SKM-1 treated with dmso at 0.1 percent for 144 hours (cell line): ENCODE measurements around the gene ZNF891.
A peak's percentile ranks its signal among the peaks of the same experiment; 100 is the strongest.

Experiments used
- DNase-seq: peaks from one replicate; lab custom pipeline; 2025; ENCODE audit not compliant: unreplicated experiment; lab: John Stamatoyannopoulos, UW

Gene ZNF891

DNA sequence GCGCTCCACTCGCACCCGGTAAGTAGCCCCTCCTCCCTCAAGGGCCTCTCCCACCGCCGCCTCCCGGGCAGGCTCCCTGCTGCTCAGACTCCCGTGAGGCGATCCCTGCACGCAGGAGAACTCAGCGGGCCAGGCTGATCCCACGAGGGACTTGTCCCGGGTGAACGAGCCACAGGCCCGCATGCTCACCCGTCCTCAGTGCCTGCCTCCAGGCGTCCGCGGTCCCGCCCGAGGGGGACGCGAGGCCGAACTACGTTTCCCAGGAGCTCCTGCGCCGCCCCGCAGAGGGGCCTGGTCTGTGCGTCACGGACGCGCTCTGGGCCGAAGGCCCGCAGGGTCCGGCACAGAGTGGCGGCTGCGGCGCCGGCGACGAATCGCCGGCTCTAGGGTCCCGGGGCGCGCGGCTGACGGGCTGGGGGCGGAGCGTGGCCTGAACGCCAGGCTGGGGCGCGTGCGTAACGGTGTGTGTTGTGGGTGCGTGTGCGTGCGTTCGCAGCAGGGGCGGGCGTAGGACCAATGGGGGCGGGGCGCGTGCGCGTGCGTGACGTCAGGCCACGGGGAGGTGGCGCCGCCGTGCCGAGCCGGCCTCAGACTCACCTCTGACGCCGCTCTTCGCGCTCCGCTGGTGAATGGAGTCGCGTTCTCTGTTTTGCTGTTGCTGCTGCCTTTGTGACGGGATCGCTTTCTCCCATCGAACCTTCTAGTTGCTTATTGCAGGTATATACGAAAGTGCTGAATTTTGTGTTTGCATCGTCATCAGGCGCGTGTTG lies at the start of gene ZNF891, which contains the start of gene ZNF10:
TSS of gene ZNF891 (minus strand) at position 237 of the 770 bp plus-strand sequence. CDS start 8,356 bp downstream, outside the sequence.
TSS of gene ZNF10 (plus strand) at position 590 of the 770 bp plus-strand sequence. CDS start 13,866 bp downstream, outside the sequence.
- peak; percentile 57 for DNase-seq

GRCh38 chr12:133174901-133175300 lies 44.8 kb upstream of the ZNF891 start:
- DNase-seq: no peak

GRCh38 chr12:133172491-133172890 lies 42.4 kb upstream of the ZNF891 start:
- no peak for DNase-seq

DNA sequence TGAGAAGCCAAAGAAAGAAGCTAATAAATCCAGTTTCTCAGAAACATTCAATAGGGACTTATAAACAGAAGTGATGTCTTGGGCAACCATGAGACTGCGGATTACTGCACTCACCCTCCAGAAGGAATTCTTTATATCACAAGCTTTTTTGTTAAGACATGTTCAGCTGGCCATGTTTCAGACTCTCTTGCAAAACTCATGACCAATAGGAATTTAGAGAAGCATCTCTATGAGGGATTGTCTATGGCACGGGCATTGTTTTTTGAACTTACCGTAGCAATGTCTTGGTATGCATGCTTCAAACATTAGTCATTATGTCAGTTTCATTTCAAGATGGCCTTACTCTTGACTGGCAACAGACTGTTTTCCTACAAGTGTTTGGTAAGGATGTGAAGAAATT lies 35.7 kb upstream of the ZNF891 start:
- DNase-seq: no peak

DNA sequence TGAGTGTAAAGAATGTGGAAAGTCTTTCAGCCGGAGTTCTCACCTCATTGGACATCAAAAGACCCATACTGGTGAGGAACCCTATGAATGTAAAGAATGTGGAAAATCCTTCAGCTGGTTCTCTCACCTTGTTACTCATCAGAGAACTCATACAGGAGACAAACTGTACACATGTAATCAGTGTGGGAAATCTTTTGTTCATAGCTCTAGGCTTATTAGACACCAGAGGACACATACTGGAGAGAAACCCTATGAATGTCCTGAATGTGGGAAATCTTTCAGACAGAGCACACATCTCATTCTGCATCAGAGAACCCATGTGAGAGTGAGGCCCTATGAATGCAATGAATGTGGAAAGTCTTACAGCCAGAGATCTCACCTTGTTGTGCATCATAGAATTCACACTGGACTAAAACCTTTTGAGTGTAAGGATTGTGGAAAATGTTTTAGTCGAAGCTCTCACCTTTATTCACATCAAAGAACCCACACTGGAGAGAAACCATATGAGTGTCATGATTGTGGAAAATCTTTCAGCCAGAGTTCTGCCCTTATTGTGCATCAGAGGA lies 26.1 kb upstream of the ZNF891 start:
- no peak for DNase-seq

DNA sequence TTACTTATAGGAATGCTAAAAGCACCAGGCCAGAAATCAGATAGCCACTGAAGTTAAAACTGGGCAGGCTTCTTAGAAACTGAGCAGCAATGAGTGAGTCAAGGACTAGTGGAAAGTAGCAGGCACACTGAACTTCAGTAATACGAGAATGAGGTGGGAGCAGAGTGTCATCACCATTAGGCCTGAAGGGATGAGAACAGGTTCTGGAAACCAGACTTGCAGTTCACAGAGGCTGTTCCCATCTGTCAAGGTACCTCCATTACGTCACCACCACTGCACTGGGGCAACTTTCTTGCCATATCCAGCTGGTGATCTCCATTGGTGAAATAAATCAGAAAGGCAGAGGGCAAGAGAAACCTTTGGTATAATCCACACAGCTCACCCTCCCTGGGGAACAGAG lies 15.9 kb upstream of the ZNF891 start:
- no peak for DNase-seq

DNA sequence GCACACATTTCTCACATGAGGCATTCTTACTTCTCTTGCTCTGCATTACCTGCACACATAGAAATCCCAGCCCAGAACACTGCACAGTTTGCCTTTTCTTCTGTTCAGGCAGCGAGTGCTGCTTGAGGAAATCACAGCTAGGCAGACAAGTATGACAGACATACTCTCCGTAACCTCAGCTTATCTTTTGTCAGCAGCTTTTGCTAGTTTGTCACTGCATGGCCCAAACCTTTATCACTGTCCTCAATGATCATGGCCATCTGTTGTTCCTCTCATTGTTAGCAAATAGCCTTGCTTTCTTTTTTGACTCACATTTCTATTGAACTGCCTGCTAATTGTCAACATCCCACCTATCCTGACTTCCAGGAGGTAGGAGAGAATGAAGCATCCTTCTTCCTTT lies 5.7 kb upstream of the ZNF891 start:
- DNase-seq: no peak

DNA sequence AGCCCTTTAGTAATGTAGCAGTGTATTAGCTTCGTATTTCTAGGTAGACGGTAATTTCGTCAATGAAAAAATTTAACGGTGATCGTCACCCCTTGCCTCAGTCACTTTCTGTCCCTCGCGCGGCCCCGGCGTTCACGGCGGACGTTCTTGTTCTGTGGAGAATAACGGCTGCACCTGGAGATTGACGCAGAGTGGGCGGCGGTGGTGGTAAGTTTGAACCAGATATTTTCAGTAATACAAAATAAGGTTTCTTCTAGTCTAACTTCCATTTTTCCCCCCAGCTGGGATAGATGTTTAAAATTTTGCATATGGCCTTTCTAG lies 694 bp upstream of the ZNF891 start:
- no peak for DNase-seq

GRCh38 chr12:133129368-133130037 lies 571 bp downstream of the ZNF891 start:
- DNase-seq: no peak

DNA sequence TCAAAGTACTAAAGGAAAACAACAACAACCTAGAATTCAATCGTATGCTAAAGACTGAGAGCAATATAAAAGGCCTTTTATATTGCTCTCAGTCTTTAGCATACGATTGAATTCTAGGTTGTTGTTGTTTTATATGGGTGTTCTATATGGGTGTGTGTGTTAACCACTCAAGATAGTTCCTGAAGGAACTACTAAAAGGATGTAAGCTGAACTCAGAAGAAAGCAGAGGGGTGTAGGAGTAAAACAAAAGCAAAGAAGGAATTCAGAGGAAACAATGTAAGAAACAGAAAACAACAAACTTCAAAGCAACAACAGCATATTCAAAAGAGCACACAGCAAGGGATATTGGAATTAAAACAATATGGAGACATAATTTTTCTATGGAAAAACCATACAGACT lies 5.4 kb downstream of the ZNF891 start:
- DNase-seq: no peak

DNA sequence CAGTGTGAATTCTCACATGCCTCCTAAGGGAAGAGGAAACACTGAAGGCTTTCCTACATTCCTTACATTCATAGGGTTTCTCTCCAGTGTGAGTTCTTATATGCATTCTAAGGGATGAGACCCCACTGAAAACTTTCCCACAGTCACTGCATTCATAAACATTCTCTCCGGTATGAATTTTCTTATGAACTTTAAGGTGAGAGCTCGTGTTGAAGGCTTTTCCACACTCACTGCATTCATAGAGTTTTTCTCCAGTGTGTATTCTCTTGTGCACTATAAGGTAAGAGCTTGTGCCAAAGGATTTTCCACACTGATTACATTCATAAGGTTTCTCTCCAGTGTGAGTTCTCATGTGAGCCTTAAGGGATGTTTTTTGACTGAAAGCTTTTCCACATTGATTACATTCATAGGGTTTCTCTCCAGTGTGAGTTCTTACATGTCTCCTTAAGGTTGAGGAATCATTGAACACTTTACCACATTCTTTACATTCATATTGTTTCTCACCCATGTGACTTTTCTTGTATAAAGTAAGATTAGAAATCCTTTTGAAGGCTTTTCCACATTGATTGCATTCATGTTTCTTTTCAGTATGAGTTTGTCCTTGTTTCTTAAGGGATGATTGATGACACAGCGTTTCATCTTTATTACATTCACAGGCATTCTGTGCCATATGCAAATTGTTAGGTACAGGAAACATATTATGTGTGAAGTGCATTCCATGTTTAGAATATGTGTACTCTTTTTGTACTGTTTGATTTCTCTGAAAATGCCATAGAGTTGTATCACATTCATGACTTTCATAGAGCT lies 9.5 kb downstream of the ZNF891 start:
- DNase-seq: no peak

GRCh38 chr12:133108150-133108549 lies 21.9 kb downstream of the ZNF891 start:
- DNase-seq: no peak

DNA sequence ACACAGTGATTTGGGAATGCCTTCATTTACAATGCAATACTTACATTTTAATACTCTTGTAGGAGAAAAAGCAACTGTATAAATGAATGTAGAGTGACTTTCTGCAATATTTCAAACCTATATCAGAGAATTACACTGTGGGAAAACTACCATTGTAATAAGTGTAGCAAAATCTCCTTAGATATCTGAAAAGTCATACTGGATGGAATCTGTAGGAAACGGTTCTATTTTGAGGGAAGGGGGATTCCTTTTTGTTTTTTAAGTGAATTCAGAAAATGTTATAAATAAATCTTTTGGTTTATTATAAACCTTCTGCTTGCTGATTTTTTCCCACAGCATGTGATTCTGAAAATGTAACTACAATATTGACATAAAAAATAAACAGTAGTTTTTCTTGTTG lies 23.0 kb downstream of the ZNF891 start:
- DNase-seq: no peak

- no peak for DNase-seq
Observed at GRCh38 chr12:133106253-133106652, 23.8 kb downstream of the ZNF891 start.

DNA sequence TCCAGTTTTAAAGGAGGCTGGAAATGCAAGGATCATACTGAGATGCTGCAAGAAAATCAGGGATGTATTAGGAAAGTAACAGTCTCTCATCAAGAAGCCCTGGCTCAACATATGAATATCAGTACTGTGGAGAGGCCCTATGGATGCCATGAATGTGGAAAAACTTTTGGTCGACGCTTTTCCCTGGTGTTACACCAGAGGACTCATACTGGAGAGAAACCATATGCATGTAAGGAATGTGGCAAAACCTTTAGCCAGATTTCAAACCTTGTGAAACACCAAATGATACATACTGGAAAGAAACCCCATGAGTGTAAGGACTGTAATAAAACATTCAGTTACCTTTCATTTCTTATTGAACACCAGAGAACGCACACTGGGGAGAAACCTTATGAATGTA lies 24.5 kb downstream of the ZNF891 start:
- DNase-seq: no peak

- DNase-seq: no peak
Observed at GRCh38 chr12:133083345-133083744, 46.7 kb downstream of the ZNF891 start.

DNA sequence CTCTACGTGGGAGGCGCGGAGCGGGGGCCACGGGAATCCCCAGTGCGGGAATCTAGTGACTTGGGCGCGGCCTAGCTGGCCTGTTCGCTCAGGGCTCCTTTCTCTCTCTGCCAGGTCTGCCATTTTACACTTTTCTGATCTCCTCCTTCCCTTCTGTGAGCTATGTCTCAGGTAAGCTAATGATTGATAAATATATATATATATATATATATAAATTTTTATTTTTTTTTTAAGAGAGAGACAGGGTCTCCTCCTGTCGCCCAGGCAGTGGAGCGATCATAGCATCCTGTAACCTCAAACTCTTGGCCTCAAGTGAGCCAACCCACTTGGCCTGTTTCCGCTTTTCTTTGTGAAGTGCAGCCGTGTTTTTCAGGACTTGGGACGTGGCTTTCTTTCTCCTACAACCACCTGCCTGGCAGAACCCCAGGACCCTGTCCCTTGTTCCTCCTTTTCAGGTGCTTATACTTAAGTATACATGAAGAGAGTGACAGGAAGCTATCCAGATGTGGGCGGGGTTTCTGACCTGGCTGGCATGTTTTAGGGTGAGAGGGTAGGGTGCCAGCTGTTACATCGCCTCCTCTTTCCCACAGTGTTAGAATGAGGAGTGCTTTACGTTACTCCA lies 48.8 kb downstream of the ZNF891 start:
- no peak for DNase-seq

- DNase-seq: peak; percentile 64
Observed at GRCh38 chr12:133080368-133081158, 49.5 kb downstream of the ZNF891 start, which contains the start of gene ZNF140. Gene ZNF140, plus strand, starts transcription at chr12:133080923. Its CDS starts 398 bp downstream, at chr12:133081321.

- DNase-seq: peak; percentile 86
Observed at GRCh38 chr12:133080026-133080367, 50.1 kb downstream of the ZNF891 start.

DNA sequence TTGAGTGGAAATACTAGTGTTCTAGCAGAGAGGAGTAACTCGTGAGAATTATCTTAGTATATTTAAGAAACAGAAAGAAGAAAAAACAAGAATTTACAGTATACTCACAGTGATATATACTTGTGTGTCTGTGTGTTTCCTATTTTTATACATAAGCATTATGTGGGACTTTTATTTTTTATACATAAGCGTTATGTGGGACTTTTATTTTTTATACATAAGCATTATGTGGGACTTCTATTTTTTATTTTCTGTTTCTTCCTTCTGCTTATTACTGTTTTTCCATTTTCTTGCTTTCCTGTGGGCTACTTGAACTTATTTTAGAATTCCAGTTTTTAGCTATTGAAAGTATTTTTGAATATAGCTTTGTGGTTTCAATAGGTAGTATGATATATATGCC lies 56.2 kb downstream of the ZNF891 start:
- no peak for DNase-seq
